ENCODE results near the gene PSMC3. TPM values are rescaled to one million over a fixed set of nuclear protein-coding genes. Genes with fewer than 3 reads are reported as not detected.
A peak's percentile ranks its signal among the peaks of the same experiment; 100 is the strongest.

PSMC3 gene
- total RNA-seq, 1 donor from 2014 or later = 196 TPM

DNA sequence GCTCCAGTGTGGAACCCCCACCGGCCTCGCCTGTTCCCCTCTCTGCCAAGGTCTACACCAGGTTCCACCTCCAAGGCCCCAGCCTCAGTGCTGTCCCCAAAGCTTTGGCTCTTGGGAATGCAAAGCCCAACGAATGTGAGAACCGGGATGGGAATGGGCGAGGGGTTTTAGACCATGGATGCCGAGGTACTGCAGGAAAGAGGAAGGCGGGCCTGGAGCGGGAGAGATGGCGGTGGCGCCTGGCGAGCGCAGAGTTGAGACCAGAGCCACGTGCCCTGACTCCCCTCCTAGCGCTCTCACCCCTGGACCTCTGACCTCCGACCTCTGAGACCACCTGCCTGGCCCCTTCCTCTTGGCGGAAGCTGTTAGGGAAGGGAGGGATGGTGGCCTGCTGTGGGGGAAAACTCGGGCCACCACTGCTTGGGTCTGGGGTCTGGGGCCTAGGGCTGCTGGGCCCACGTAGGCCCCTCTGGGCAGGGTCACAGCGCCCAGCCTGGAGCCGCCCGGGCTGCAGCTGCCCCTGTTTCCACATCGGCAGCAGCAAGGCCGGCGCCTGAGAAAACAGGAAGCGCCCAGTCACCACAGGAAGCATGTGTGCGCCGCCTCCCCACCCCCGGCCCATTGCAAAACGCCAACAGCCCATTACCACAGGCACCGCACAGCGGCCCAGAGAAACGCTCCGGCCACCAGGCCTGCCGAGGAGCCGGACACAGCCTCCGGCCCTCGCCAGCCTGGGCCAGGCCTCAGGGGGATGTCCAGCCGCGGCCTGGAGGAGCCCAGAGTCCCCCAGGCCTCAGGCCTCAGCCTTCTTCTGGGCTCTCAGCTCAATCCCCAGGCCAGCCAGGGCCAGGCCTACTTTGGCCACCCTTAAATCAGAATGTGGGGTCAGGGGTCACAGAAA is 31.7 kb downstream of the PSMC3 start:
- DNase-seq (ENCODE audit: low read depth, low spot score) = peak; percentile 88

DNA sequence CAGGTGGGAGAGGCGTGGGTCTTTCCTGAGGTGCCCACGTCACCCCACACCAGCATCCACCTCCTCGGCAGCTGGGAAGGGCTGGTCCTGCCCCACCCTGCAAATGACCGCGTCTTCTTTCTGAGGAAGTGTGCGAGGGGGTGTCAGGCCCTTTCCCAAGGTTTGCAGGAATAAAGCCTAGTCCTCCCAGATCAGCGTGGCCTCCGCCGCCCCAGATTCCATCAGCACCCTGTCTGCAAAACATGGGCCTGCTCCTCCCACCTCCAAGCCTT is 32.3 kb downstream of the PSMC3 start:
- DNase-seq (ENCODE audit: low read depth, low spot score) = no peak

DNA sequence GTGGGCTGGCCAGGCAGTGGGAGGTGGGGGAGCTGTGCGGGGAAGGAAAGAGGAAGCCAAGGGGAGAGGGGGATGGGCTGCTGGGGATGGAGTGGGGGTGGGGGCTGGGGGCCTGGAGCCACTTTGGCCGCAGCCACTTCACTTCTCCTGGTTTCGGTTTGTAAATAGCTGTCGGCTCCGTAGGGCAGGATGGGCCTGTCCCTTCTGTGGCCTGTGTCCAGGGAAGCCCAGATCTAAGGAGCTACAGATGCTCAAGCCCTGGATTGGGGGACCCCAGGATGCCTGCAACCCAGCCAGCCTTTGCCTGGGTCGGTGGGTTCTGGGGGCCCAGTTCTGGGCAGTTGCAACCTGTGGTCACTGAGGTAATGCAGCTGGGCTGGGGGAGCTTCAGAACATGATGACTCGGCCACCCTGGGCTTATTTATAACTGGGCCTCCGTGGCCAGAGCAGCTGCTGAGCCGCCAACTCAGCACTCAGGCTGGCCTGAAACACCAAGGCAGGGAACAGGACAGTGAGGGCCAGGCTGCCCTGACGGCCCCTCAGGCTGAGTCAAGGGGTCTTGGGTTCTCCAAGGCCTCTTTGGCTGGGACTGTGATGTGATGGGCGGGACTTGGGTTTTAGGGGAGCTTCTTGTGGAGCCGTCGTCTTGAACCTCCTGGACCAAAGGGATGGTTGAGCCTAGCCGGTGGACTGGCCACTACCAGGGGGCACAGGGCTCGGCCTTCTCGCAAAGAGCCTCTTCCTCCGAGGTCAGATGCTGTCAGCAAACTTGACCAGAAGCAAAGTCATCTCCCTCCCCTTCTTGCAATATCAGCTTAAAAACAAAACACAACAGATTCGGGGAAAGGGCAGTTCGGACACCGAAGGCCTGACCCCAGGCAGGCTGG is 32.8 kb downstream of the PSMC3 start:
- DNase-seq (ENCODE audit: low read depth, low spot score) = no peak

DNA sequence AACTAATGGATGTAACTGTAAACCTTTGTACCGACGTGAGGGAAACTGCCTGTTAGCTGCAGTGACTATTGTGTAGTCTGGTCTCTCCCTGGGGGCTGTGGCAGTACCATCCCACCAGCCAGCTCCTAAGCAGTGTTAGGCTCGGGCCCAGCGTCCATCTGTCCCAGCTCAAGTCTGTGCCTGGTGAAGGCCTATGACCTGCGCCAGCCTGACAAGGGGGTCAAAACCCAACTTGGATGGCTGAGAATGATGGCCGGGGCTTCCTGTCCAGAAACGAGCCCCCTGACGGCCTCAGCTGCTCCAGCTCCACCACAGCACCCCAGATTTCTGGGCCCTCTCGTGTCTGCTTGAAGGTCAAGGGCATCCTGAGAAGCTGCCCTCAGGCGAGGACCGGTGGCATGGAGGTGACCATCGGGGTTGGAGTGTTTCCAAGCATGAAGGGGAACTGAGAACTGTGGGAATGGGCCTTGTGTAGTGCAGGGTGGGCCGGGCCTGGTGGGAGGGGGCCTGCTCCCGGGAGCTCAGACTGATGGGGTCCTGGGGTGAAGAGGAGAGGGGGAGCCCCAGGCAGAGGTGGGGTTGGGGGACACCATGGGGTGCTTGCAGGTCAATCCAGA is 33.6 kb downstream of the PSMC3 start:
- no peak for DNase-seq (ENCODE audit: low read depth, low spot score)

DNA sequence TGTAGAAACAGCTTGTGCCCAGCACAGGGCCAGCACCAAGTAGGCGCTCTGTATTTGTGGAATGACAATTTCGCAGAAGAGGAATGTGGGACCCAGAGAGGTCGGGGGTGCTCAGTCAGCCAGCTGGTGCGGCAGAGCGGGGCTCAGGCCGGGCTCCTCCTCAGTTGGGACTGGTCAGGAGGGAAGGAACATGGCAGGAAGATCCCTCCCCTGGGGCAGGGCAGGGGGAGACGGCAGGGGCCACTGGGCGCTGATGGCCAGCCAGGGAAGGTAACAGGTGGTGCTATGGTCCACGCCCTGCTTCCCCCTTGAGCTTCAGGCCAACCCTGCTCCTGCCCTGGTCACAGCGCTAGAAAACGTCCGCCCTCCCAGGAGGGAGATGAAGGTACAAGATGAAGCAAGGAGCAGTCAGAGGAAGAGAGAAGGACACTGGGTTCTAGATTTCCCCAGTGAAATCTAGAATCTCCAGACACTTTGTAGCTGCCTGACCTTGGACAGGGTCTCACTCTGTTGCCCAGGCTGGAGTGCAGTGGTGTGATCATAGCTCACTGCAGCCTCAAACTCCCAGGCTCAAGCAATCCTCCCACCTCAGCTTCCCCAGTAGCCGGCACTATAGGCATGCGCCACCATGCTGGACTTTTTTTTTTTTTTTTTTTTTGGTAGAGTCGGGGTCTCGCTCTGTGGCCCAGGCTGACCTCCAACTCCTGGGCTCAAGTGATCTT is 34.4 kb downstream of the PSMC3 start:
- DNase-seq (ENCODE audit: low read depth, low spot score) = no peak

DNA sequence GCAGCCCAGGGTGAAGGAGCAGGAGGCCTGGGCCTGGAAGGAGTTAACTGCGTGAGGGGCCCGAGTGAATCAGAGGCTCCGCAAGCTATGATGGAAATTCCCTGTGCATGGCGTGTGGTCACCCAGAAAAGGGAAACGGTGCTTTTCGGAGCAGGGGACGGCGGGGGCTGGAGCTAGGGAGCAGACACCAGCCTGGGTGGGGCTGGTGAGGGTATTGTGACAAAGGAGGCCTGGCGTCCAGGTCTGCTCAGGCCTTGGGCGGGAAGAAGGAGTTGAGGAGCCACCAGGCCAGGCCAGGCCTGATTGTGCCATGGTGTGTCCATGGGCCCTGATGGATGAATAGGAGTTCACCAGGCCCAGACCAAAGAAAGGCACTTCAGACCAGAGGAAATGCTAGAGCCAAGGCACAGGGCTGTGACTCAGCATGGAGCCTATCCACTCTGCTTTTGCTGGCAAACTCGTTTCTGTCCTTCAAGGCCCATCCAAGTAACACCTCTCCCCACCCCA is 35.1 kb downstream of the PSMC3 start:
- no peak for DNase-seq (ENCODE audit: low read depth, low spot score)

DNA sequence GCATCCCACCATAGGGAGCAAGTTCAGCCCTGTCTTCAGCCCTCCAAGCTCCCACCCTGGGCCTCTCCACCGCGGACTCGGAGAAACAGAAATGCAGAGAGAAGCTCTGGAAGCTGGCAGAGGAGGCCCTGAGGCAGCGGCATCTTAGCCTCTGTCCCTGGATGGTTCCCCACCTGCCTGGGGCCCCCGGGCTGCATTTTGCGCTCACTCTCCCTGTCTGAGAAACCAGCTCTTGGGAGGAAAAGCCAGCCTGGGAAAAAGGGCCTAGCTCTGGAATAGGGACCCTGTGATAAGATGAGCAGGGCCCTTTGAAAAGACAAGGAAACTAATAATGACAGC is 35.8 kb downstream of the PSMC3 start:
- no peak for DNase-seq (ENCODE audit: low read depth, low spot score)

DNA sequence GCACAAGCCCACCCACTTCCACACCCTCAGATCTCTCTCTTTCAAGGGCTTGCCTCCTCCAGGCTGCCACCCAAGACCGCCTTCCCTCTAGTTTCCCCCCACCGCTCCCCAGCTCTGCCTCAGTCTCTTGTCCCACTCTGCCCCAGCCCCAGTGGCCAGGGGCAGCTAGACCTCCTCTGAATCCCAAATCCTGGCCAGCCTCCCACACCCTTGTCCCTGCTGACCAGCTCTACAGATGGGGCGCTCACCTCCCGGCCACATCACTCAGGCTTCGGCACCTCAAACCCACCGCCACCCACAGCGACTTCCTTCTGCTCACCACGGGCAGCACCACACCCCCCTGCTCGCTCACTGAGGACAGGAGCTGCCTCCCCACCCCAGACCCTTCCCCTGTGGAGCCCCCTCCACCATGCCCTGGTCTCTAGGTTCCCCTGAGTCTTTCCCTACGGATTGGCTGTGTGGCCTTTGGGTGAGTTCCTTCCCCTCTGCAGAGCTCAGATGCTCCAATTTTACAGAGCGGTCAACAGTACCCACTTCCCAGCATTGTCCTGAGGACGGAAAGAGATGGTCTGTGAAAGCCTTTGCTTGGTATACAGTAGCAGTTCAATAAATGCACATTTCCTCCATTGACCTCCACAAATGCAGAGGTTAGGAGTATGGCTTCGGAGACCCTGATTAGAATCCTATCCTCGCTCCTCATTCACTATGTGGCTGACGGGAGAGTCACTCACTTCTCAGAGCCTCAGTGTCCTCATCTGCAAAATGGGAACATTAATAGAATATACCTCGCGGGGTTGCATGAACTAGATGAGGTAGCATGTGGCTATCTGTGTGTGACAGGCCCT is 36.4 kb downstream of the PSMC3 start:
- no peak for DNase-seq (ENCODE audit: low read depth, low spot score)

DNA sequence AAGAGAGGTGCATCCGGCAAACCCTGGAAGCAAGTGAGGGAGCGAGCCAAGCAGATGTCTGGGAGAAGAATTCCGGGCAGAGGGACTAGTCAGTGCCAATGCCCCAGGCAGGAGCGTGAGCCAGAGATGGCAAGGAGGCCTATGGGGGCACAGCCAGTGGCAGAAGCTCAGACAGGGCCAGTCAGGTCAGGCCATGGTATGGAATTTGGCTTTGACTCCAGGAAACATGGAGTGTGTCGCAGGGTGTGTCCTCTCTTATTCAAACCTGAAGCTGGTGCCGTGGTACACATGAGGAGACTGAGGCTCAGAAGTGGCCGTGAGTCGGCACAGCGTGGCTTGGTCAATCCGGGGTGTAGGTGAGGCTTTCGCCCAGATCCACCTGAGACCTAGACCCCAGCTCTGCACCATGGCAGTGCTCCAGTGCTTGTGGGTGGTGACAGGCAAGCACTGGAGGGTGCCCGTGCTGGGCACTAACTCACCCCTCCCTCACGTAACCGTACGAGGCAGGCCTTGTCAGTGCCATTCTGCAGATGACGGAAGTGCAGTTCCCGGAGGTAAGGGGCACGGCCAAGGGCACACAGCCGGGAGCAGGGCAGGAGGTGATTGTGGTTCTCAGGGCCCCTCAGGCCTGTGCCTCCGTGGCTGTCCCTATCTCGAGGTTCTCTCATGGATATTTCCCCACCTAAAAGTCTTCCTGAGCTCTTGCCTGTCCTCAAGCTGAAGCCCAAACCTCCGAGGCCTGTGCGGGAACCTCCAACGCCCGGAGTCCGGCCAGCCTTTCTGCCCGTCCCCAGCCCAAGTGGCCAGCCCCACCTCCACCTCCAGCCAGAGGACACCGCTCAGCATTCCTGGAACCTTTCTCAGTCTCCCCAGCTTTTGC is 37.3 kb downstream of the PSMC3 start:
- no peak for DNase-seq (ENCODE audit: low read depth, low spot score)

DNA sequence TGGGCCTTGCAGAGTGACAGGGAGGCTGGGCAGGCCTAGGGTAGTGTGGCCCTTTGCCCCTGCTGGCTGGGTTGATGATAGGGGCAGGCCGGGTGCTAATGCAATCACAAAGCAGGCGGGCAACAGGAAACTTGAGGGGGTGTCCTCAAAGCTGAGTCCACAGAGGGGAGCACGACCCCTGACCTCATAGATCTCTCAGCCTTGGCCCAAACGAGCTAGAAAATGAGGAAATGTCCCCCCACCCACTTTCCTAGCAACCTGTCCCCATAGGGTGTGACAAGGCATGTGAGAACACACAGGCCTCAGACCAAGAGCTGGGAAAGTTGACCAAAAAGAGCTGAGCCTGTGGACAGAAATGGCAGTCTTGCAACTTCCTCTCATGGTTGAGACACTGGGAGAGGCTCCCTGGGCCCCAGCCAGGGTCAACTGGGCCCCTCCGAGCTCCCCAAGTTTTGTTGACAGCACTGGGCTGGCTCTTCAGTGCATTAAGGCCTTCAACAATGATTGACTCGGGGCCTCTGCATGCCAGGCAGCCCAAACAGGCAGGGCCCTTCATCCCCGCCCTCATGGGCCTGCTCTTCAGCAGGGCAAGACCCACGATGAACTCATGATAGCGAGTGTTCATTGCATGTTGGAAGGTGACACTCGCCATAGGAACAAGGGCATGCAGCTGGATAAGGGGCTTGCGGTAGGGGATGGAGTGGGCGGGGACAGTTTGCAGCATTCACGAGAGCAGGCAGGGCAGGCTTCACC is 38.1 kb downstream of the PSMC3 start:
- no peak for DNase-seq (ENCODE audit: low read depth, low spot score)

DNA sequence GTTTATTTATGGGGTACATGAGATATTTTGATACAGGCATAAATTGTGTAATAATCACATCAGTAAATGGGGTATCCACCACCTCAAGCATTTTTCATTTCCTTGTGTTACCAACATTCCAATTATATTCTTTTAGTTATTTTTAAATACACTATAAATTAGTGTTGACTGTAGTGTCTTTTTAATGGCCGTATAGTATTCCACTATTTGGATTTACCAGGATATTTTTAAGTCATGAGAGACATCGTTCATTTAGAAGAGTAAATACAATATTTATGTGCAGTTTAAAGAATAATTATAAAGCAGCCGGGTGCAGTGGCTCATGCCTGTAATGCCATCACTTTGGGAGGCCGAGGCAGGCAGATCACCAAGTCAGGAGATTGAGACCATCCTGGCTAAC is 41.7 kb downstream of the PSMC3 start:
- DNase-seq (ENCODE audit: low read depth, low spot score) = no peak

DNA sequence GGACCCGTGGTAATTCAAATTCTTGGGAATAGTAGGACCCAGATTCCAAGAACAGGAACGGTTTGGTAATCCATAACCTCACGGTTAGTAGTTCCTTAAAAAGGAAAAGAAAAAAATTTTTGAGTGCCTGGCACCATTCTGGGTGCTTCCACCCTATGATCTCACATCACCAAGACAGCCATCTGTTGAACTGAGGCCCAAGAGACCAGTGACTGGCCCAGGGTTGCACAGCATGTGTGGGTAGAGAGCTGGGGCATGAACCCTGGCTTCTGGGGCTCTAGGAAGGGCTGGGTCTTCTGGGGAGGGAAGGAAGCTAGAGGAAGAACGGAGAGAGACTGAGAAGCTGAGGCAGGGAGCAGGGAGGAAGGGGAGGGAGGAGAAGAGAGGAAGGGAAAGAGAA is 43.2 kb downstream of the PSMC3 start:
- no peak for DNase-seq (ENCODE audit: low read depth, low spot score)

DNA sequence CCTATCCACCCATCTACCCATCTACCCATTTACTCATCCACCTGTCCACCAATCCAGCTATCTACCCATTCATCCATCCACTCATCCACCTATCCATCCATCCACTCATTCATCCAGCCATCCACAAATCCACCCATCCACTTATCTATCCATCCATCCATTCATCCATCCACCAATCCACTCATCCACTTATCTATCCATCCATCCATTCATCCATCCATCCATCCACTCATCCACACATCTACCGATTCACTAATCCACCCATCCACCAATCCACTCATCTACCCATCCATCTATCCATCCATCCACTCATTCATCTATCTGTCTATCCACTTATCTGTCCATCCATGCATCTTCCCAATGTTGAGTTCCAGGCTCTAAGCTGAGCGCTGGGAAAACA is 46.2 kb downstream of the PSMC3 start:
- DNase-seq (ENCODE audit: low read depth, low spot score) = no peak

DNA sequence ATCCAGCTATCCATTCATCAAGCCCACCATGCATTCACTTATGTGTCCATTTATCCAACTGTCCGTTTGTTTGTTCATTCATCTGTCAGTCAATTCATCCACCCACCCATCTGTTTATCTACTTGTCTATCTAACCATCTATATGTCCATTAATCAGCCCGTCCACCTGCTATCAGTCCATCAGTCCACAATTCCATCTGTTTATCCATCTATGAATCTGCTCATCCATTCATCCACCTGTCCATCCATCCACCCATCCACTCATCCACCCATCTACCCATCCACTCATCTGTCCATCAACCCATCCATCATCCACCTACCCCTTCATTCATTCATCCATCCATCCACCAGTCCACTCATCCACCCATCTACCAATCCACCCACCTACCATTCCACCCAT is 46.9 kb downstream of the PSMC3 start:
- DNase-seq (ENCODE audit: low read depth, low spot score) = no peak

DNA sequence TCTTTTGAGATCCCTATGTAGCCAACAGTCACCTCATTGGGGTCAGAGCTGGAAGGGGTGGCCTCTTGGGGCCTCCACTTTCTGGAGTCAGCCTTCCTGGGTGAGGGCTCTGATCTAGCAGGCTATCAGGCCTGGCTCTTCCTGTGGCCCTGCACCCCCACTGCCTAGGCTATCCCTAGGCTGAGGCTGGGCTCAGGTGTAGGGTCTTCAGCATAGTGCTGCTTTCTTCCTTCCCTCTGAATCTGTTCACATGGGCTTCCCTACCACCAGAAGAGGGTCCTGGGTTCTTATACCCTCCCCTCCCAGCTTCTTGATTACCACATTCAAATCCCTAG is 47.4 kb downstream of the PSMC3 start:
- DNase-seq (ENCODE audit: low read depth, low spot score) = no peak

DNA sequence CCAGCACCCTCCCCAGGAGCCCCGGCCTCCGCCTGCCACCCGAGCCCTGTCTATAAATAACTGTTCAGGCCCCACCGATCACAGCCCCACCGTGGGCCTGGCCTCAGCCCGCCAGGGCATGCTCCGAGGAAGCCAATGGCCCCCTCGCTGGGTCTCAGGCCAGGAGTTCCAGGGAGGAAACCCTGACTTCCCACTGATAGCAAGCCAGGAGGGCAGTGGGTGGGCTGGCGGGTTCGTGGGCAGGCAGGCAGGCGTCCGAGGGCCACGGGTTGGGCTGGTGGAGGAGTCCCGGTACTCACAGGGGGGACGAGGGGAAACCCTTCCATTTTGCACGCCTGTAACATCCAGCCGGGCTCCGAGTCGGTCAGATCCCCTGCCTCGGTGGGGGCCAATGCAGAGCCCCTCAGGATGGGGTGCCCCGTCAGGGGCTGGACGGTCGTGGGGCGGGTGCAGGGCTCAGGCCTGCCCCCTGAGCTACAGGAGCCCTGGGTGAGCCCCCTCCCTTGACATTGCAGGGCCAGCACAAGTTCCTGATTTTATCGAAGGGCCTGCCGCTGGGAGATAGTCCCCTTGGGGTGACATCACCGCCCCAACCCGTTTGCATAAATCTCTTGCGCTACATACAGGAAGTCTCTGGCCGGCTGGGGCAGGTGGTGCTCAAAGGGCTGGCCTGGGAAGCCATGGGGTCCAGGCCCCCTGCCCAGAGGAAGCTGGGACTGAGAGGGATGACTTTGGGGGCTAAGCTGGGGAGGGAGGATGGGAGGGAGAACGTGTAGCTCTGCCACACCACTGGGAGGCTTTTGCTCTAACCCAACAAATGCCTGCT is 48.0 kb downstream of the PSMC3 start, which contains the start of gene SPI1:
Gene SPI1, minus strand, starts transcription at position 538 of the 826 bp plus-strand sequence. Its CDS starts 194 bp downstream, at position 344.
- no peak for DNase-seq (ENCODE audit: low read depth, low spot score)

DNA sequence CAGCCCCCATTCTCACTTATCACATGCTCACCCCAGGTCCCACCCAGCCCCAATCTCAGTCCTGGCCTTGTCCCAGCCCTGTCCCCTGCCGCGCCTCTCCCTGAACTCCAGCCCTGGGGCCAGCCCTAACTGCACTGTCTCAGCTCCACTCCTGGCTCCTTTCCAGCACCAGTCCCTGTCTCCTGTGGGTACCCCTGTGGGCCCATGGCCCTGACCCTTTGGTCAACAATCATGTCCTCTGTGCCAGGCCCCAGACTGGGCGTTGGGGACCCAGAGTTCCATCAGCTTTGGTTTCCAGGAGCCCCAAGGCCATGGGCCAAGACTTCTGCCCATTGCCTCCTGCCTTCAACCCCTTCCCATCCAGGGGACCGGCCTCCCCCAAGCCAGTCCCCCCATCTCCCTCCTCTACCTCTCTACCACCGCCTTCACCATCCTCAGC is 48.6 kb downstream of the PSMC3 start:
- DNase-seq (ENCODE audit: low read depth, low spot score) = no peak
